Measurements from ENCODE around the gene SLC35A1.
"Not testable (repeated sequence)": the region's sequence is repeated elsewhere in the genome, so short reads cannot be mapped to it uniquely, and the experiment has no call there.

The SLC35A1 gene

DNA sequence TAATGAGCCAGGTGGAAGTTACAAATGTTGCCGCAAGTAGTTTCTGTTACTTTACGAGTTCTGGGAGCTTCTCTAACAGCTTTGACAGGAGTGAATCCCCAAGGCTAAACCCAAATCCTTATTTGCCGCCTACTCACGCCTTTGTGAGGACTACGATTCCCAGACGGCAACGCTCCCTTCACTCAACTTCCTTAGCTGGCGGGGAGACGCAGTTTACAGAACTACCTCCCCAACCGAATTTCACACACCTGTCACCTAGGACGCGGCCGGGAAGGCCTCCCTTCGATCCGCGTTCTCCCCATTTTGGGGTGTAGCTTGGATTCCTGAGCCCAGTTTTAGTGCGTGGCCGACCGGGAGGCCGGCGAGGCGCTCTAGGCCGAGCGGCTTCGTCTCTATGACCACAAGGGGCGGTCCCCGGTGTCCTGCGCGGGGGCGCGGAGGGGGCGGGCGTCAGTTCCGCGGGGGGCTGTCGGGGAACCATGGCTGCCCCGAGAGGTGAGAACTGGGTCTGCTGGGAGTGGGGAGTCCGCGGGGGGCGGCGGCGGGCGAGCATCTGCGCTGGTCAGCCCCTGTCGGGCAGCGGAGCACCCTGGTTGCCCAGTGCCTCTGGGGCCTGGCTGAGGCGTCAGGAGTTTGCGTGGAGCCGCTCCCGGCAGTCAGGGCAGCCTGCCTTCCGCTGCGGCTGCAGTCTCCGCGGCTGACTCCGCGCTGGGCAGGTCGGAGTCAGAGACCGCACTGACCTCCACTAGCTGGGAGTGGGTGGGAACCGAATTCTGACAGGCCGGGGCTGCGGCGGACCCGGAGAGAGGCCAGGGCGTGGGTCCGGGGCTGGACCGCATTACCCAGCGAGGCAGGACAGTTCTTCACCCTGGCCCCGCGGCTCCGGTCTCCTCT lies at the start of gene SLC35A1:
Gene SLC35A1 (plus strand): TSS at position 450 of the 894 bp plus-strand sequence. CDS start 30 bp downstream, at position 480.
- DNase-seq (ENCODE audit: low read depth), result peak; percentile 79

DNA sequence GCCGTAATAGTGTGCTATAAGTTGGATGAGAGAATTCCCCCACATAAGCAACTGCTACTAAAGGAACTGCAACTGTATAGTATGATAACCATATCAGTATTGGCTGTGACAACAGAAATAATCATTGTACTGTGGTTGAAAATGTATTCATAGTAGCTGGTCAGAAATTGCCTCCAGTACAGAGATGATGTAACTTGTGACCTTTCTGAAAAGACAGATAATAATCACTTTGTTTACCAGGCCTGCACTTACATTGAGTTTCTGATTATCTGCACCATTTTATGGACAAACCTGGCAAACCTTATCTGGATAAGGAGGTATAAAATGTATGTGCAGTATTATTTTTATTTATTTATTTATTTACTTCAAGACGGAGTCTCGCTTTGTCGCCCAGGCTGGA lies 46.0 kb upstream of the SLC35A1 start:
- no peak for DNase-seq (ENCODE audit: low read depth)

DNA sequence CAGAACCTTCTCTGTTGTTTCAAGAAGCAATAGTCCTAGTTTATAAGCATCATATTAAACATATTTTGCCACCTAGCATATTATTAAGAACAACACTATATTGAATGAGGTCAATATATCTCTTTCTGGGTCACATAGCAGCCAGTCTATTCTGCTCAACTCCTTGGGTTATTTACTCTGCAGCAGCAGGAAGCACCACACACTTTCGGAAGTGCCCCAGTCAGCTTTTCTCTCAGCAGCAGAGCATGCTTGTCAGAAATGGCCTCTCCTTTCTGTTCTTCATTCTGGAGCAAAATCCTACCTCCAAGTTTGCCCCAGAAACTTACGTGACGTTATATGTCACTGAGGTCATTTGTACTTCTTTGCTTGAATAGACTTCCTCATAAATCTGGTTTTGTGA lies 42.3 kb upstream of the SLC35A1 start:
- DNase-seq (ENCODE audit: low read depth), result no peak

DNA sequence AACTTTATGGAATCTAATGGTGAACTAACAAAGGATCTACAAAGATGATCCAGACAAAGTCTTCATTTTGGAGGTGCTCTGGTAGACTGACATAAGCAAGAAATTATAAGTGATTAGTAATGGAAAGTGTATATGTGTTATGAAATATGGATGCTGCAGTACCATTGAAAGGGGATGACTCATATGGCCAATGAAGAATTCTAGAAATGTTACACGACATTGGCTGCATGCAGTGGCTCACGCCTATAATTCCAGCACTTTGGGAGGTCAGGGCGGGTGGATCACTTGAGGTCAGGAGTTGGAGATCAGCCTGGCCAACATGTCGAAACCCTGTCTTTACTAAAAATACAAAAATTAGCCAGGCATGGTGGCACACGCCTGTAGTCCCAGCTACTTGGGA lies 41.5 kb upstream of the SLC35A1 start:
- DNase-seq (ENCODE audit: low read depth), result peak; percentile 18

- DNase-seq (ENCODE audit: low read depth), result peak; percentile 69
Measured at GRCh38 chr6:87436435-87436834, 36.3 kb upstream of the SLC35A1 start.

GRCh38 chr6:87441711-87442110 lies 31.1 kb upstream of the SLC35A1 start:
- no peak for DNase-seq (ENCODE audit: low read depth)

DNA sequence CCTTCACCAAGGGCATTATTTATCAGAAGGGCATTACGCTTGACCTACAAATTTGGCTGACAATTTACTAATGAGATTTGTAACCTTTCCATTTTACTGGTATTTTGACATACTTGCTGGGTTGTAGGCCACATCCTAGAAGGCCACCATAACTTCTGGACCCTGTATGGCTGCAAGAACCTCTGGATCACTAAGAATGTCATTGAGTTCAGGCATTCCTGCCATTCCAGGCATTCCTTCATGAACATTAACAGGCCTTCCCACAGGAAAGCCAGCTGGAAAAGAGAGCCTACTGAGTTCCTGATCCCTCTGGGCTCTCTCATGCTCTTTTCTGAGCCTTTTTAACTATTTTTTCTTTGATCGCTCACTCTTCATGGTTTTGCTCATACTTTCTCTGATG lies 28.4 kb upstream of the SLC35A1 start:
- DNase-seq (ENCODE audit: low read depth), result no peak

GRCh38 chr6:87465051-87465450 lies 7.7 kb upstream of the SLC35A1 start:
- no peak for DNase-seq (ENCODE audit: low read depth)

- peak; percentile 70 for DNase-seq (ENCODE audit: low read depth)
Measured at GRCh38 chr6:87473419-87473903, 687 bp downstream of the SLC35A1 start.

DNA sequence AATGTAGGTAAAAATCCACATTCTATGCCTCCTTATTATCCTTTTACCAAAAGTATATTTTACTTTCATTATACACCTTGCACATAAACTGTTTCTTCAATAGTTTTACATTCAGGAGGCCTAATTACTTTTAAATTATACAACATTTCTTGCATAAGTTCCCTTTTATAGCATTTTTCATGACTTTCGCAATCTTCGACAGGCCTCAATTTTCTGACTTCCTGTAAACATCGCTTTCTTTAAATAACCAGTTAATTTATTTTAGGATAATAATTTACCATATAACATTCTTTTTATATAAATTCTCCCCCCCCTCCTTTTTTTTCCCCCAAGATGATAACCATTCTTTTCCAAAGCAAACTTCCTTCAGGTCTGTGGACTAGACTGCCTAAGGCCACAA lies 9.2 kb downstream of the SLC35A1 start:
- DNase-seq (ENCODE audit: low read depth), result peak; percentile 27

DNA sequence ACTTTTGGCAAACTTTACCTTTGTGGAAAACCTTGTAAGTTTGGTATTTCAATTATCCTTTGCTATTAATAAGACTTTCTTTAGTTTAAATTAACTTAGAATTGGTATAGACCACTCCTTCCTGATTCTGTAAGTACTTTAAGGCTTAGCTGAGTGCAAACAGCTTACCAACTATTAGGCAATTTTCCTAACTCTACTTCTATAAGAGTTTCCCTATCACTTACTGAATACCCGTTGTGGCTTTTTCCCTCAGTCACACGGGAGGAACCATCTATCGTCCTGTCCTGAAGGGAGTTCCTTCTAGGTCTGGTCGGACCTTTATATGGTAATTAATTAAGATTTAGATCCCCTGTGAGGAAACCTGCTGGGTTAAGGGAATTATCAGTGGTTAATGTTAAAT lies 9.6 kb downstream of the SLC35A1 start:
- peak; percentile 27 for DNase-seq (ENCODE audit: low read depth)

- DNase-seq (ENCODE audit: low read depth), result peak; percentile 85
Measured at GRCh38 chr6:87483929-87484328, 11.2 kb downstream of the SLC35A1 start.

DNA sequence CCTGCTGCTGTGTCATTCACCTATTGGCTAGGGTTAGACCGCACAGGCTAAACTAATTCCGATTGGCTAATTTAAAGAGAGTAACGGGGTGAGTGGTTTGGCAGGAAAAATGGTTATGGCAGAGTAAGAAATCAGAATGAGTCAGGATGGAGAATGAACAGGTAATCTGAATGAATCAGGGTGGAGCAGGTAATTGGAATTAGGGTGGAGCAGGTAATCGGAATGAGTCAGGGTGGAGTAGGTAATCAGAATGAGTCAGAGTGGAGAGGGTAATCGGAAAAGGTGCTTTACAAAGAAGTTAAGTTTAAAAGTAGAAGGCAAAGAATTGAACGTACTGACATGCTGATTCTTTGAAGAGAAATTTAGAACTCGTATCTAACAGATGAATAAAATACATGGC lies 11.7 kb downstream of the SLC35A1 start:
- no peak for DNase-seq (ENCODE audit: low read depth)

- peak; percentile 45 for DNase-seq (ENCODE audit: low read depth)
Measured at GRCh38 chr6:87487555-87487954, 14.8 kb downstream of the SLC35A1 start.

GRCh38 chr6:87489326-87489725 lies 16.6 kb downstream of the SLC35A1 start:
- DNase-seq (ENCODE audit: low read depth), result not testable (repeated sequence)

GRCh38 chr6:87494761-87495422 lies 22.1 kb downstream of the SLC35A1 start:
- DNase-seq (ENCODE audit: low read depth), result no peak

- DNase-seq (ENCODE audit: low read depth), result no peak
Measured at GRCh38 chr6:87498048-87498447, 25.3 kb downstream of the SLC35A1 start.

GRCh38 chr6:87501809-87502572 lies 29.2 kb downstream of the SLC35A1 start:
- DNase-seq (ENCODE audit: low read depth), result peak; percentile 16

GRCh38 chr6:87504441-87504840 lies 31.7 kb downstream of the SLC35A1 start:
- DNase-seq (ENCODE audit: low read depth), result peak; percentile 17

GRCh38 chr6:87514831-87515230 lies 42.1 kb downstream of the SLC35A1 start:
- peak; percentile 3 for DNase-seq (ENCODE audit: low read depth)

DNA sequence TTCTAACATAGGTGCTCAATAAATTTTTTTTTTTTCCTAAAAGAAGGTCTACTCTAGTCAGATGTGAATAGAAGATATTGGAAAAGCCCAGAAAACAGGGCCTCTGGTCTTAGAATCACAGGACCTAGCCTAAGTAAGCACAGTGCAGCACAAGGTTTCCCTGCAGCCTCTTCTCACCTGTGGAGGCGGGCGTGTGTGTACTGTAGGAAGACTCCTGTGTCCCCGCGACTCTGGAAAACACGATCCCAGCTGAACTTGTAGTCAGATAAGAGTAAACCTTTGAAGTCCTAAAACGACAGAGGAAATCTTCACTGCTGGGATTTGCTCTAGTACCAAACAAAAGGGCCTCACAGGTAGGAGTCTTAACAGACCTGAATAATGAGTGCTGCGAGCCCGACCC lies 45.7 kb downstream of the SLC35A1 start:
- DNase-seq (ENCODE audit: low read depth), result no peak

GRCh38 chr6:87522686-87523085 lies 49.9 kb downstream of the SLC35A1 start:
- DNase-seq (ENCODE audit: low read depth), result peak; percentile 13
